GM18520 (cell line): ENCODE measurements around the gene FAM234A.

Experiments
- ATAC-seq: cut with Tn5 transposase; IDR thresholded peaks from one replicate; pipeline ENCODE4 v1.9.1; 2021; ENCODE audit not compliant: unreplicated experiment

The FAM234A gene

DNA sequence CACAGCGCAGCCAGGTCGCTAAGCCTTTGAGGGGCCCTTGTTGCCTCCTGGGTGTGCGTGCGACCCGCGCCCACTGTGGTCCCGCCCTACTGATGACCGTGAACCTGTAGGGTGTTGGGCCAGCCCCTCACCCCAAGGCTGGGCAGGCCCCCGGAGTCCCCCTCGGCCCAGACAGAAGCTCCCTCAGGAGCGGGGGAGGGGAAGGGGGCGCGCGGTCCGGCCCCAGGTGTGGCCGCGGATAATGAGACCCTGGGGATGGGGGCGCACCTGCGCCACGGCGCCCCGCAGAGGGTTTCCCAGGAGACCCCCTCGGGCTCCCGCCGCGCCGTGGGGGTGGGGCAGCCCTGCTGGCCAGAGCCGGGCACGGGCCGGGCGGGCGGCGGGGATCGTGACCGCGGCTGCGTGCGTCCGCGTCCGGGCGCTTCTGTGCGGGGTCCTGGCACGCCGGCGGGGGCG lies 45.4 kb downstream of the FAM234A start:
- no peak for ATAC-seq

DNA sequence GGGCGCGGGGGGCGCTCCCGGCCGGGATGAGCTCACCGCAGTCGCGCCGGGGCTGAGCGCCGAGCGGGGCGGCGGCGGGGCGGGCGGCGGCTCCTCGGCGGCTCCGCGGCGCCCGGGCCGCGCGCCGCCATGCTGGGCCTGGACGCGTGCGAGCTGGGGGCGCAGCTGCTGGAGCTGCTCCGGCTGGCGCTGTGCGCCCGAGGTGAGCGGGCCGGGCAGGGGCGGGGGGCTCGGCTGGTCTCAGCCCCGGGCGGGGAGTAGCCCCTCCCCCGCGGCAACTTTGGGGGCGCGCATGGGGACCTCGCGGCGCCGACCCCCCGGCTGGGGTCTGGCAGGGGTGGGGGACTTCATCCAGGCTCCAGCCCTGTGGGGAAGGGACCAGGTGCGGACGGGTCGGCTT lies 45.9 kb downstream of the FAM234A start, which contains the start of gene ARHGDIG:
TSS of gene ARHGDIG (plus strand) at position 40 of the 400 bp plus-strand sequence. CDS start at position 130, 90 bp downstream.
- no peak for ATAC-seq

DNA sequence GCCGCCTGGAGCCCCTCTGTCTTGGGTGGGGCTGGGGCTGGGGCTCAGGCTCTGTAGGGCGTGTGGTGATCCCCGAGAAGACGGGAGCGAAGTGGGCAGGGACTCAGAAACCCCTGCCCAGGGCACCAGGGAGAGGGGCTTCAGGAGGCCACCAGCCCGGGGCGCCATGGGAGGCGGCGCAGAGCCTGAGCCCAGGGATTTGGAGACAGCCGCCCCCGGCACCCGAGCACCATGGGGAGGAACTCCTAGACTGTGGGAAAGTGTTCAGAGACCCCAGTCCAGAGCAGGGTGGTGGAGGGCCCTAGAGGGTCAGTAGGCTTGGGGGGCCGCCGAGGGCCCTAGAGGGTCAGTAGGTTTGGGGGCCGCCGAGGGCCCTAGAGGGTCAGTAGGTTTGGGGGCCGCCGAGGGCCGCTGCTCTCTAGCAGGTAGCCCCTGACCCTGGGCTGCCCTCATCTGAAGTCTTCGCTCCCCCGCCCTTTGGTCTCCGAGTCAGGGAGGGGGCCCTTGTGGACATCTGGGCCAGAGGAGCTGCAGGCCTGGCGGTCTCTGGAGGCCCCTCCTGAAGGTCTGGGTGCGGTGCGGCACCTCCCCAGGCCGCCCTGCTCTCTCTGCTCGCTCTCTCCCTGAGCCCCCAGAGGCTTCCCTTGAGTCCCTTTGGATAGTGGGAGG lies 46.5 kb downstream of the FAM234A start:
- ATAC-seq: no peak

GRCh38 chr16:281660-282255 lies 47.1 kb downstream of the FAM234A start:
- no peak for ATAC-seq

DNA sequence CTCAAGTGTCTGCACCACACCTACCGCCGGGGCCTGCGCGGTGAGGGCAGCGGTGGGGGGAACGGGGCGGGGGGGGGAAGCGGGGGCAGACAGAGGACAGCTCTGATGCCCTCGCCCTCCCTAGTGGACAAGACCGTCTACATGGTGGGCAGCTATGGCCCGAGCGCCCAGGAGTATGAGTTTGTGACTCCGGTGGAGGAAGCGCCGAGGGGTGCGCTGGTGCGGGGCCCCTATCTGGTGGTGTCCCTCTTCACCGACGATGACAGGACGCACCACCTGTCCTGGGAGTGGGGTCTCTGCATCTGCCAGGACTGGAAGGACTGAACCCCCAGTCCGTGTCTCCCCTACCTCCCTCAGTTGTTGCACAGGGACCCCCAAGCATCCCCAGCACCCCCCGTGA lies 47.9 kb downstream of the FAM234A start:
- ATAC-seq: no peak

DNA sequence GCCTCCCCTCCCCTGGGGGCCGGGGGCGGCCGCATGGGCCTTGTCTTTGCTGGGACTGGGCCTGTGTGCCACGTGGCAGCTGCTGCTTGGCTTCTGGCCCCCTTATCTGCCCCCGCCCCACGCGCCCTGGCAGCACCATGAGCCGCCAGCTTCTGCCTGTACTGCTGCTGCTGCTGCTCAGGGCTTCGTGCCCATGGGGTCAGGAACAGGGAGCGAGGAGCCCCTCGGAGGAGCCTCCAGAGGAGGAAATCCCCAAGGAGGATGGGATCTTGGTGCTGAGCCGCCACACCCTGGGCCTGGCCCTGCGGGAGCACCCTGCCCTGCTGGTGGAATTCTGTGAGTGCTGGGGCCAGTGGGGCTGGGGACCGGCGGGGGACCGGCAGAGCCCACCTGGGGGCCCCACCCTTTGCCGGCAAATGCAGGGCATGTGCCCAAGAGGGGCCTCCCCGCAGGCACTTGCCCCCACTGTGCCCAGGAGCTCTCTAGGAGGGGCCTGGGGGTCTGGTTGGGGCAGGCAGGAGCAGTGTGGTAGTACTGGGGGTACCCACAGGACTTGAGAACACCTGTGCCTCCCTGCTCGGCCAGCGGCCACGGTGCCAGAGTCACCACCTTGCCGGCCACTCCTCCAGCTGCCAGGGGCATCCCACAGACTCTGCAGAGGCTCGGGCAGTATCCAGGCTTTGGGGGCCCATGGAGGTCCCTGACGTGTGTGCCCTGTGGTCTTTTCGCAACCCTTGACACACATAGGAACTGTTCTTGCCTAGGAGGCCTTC lies 48.6 kb downstream of the FAM234A start, which contains the start of gene PDIA2:
TSS of gene PDIA2 (plus strand) at position 132 of the 773 bp plus-strand sequence. CDS start at position 138, 6 bp downstream.
- ATAC-seq: no peak

DNA sequence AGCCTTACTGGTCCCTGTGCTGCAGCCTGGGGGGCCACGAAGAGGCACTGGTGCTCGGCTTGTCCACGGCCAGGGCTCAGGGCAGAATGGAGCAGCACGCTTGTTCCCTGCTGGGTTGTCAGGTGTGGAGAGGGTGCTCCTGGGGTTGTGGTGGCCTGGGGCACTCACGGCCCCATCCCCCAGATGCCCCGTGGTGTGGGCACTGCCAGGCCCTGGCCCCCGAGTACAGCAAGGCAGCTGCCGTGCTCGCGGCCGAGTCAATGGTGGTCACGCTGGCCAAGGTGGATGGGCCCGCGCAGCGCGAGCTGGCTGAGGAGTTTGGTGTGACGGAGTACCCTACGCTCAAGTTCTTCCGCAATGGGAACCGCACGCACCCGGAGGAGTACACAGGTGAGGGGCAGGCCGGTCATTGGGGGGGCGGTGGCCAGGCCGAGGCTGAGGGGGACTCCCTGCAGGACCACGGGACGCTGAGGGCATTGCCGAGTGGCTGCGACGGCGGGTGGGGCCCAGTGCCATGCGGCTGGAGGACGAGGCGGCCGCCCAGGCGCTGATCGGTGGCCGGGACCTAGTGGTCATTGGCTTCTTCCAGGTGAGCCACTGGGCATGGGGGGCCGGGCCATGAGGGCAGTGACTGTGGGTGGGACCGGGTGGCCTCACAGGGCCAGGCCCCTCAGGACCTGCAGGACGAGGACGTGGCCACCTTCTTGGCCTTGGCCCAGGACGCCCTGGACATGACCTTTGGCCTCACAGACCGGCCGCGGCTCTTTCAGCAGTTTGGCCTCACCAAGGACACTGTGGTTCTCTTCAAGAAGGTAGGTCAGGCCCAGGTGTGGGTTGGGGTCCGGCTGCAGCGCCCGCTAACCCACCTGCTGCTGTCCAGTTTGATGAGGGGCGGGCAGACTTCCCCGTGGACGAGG lies 49.8 kb downstream of the FAM234A start:
- ATAC-seq: no peak

DNA sequence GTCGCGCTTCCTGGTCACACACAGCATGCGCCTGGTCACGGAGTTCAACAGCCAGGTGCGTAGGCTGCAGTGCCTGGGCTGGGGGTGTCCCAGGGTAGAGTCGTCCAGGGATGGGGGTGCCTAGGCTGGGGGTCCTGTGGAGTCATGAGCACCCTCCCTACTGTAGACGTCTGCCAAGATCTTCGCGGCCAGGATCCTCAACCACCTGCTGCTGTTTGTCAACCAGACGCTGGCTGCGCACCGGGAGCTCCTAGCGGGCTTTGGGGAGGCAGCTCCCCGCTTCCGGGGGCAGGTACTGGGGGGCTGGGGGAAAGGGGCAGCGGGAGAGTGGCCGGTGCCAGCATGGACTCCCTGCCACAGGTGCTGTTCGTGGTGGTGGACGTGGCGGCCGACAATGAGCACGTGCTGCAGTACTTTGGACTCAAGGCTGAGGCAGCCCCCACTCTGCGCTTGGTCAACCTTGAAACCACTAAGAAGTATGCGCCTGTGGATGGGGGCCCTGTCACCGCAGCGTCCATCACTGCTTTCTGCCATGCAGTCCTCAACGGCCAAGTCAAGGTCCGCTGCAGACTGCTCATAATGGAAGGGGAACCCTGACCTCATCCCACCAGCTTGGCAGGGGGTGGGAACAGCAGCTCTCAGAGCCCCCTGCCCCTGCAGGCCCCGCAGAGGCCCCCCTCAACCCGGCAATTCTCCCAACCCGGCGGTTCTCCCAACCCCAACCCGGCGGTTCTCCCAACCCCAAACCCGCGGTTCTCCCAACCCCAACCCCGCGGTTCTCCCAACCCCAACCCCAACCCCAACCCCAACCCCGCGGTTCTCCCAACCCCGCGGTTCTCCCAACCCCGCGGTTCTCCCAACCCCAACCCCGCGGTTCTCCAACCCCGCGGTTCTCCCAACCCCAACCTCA lies 50.8 kb downstream of the FAM234A start:
- ATAC-seq: no peak

GRCh38 chr16:286491-287297 lies 52.1 kb downstream of the FAM234A start:
- ATAC-seq: no peak

- ATAC-seq: no peak
Observed at GRCh38 chr16:287298-287811, 52.7 kb downstream of the FAM234A start.

DNA sequence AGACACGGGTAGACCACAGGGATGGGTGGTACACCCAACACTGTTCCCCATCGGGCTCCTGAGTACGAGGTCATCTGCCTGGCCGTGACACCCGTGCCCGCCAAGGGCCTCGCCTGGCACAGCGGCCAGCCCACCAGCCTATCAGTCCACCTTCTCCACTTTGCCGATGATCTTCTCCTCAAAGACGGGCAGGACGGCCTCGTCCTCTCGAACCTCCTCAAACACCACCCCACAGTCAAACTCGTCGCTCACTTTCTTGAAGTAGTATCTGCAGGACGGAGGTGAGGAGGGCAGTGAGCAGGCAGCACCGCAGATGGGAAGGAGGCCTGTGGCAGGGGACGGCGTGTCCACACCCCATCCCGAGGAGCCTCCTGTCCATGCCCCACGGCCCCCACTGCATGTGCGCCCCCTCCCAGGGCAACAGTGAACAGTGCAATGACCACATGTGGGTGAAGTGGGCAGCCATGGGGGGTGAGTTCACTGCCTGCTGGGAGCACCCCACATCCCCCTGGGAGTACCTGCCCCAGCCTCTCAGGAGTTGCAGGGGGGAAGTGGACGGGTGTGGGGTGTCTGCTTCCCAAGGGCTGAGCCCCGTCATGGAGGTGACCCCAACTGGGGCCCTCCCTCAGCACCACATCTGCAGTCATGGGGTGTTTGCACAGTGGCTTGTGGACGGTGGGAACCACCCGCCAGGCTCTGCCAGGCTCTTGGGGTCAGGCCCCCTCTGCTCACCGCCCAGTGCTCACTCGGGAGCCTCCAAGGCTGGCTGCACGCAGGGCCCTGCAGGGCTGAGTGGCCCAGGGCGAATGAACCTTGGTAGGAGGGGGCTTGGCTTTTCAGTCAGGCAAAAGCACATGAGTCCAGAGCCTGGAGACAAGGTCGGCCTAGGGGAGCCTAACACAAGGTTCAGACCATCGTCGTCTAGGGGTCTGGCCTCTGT lies 53.6 kb downstream of the FAM234A start:
- no peak for ATAC-seq

DNA sequence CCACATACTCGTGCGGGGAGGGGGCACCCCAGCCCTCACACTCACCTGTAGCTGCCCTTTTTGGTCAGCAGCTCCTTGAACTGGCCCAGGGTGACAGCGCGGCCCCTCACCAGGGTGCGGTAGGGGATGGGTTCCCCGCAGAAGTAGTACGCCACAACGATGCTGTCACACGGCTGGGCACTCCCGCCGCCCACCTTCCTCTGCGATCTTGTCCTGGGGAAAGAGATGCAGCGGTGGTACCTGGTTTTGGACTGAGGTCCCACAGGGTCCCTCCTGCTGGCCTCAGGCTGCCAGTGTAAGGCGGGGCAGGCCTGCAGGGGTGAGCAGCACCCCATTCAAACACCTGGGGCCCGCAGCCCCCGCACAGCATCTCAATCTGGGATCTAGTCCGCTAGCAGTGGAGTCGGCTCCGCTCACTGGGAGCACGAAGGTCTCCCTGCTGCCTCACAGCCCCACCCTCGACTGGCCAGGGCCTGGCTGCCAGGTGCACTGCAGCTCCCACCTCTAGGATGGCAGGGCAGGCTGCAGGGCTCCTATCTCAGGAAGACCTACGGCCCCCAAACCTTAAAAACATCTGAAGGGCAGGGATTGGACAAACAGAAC lies 54.9 kb downstream of the FAM234A start:
- ATAC-seq: no peak

GRCh38 chr16:290015-290680 lies 55.5 kb downstream of the FAM234A start:
- ATAC-seq: no peak

DNA sequence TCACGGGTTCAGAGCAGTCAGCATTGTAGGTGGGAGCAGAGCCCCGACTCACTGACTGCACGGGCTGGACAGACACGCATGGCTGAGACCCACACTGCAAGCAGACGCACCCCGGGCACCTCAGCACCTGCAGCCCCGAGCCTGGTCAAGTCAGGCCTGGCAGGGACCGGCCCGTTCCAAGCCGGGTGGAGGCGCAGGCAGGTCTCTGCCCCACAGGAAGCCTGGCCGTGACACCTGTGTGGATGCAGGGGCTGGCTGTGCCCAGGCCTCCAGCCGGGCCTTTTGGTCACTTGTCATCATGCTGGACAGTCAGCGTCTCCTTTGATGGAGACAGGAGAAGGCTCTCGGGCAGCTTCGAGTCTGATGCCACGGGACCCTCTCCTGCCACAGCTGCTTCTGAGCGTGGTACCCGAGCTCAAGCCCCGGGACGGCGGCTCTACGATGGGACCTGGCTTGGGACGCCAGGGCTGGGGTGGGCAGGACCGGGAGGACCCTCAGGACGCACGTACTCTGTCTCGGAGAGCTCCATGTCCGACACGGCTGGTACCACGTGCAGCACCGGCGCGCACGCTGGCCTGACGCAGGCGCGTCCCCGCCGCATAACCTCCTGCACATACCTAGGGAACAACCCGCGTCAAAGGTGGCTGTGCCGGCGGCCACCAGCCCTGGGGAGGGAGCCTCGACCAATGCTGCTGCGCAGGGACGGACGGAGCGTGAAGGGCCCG lies 56.2 kb downstream of the FAM234A start:
- ATAC-seq: no peak

DNA sequence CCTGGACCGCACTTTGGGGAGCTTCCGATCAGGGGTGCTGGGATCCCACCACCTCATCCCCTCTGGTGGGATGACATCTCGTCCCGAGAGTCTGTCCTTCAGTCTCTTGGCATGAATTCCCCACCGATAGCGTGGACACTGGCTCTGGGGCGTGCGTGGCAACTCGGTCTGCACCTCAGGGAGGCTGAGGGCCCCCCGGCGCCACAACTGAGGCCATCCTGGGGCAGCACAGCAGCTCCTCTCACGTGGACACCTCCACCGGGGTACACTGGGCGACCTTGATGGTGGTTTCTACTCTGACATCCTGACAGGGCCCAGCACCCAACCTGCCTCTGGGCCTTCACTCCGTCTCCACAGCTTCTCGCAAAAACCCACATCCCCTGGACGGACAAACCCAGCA lies 56.9 kb downstream of the FAM234A start:
- no peak for ATAC-seq
